8988T (cell line): ENCODE results near the gene CHAT.
"Not testable (repeated sequence)": the region's sequence is repeated elsewhere in the genome, so short reads cannot be mapped to it uniquely, and the experiment has no call there.

Experiments used
- DNase-seq: peaks from one replicate; pipeline ENCODE4 v3.0.0; 2011

Gene CHAT

GRCh38 chr10:49654036-49654693 lies 40.3 kb downstream of the CHAT start:
- no peak for DNase-seq

GRCh38 chr10:49655099-49655498 lies 41.3 kb downstream of the CHAT start:
- no peak for DNase-seq

DNA sequence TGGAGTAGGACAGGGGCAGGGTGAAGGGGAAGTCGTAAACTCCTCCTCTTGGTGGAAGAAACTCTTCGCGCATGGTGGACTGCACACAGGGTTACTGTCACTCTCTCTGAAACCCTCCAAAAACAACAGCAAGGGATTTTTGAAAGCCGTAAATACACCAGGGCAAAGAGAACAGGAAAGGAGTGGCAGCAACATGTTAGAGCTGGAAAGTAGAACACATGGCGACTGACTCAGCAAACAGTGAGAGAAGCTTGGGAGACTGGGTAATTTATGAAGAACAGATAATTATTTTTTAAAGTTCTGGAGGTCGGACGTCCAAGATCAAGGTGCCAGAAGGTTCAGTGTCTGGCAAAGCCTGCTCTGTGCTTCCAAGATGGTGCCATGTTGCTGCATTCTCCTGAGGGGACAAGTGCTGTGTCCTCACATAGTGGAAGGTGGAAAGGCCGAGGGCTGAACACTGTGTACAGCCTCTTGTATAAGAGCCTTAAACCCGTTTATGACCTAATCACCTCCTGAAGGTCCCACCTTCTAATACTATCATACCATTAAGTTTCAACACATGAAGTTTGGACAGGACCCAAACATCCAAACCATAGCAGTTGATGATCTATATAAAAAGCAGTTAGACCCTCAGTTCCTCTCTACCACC lies 43.1 kb downstream of the CHAT start:
- DNase-seq: no peak

DNA sequence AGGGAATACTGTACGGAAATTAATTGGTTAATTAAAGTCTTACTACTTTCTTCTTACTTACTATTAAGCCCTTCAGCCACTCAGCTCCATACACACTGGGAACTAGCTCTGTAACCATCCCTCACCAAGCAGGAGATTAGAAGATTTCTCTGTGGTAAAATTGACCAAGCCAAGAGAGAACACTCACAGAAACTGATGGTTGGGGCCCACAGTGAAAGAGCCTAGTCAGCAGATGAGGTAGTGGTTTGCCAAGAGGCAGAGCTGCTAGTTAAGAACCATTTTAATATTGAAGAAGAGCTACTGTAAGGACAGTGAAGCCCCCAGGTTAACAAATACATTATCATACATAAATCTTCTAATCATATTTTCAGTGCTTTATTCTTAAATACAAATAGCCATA lies 43.8 kb downstream of the CHAT start:
- no peak for DNase-seq

GRCh38 chr10:49661140-49661856 lies 47.5 kb downstream of the CHAT start:
- no peak for DNase-seq

DNA sequence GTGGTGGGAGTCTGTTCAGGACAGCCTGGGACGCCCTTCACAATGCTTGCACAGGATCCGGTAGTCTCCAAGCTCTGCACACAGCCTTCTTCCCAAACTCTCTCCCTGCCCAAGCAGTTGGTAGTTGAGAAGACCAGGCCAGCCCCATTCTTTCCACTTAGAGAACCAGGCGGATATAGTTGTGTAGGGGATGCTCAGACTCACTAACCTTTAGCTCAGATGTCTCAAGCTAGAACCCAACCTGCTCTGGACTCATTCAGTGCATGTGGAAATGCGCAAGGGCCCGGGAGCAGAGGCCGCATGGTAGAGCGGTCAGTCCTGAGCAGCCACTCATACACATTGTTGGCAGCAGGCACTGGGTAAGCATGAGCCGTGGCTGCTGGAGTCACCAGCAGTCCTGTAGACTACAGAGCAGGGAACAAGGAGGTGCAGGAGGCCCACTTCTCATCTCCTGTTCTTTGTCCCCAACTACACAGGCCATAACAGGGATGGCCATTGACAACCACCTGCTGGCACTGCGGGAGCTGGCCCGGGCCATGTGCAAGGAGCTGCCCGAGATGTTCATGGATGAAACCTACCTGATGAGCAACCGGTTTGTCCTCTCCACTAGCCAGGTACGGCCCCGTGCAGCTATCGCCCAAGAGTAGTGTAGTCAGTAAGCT lies 48.5 kb downstream of the CHAT start:
- no peak for DNase-seq

GRCh38 chr10:49663596-49663995 lies 49.8 kb downstream of the CHAT start:
- no peak for DNase-seq

- DNase-seq: no peak
Observed at GRCh38 chr10:49664006-49664841, 50.4 kb downstream of the CHAT start.

- DNase-seq: no peak
Observed at GRCh38 chr10:49664842-49665355, 51.1 kb downstream of the CHAT start.

DNA sequence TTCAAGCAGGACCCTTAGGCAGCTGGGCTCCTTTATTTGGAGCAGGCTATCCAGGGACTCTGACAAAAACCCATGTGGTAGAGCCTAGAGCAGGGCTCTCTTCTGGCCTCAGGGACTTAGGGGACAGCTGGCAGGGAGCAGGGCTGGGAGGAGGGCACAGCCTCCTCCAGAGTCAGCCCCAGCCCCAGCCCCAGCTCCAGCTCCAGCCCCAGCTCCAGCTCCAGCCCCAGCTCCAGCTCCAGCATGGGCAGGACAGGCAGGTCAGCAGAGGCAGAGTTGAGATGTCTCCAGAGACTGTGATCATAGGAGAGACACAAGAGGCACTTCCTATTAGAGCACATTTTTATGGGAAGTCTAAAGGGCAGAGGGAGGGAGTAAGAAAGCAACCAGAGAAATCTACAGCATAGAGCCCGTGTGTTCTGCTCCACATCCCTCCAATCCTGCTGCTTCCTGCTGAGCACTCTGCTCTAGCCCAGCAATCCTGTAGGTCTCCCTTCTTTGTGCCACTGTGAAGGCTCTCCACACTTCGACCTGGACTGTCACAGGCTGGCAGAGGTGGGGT lies 52.3 kb downstream of the CHAT start:
- no peak for DNase-seq

- no peak for DNase-seq
Observed at GRCh38 chr10:49666685-49667084, 52.8 kb downstream of the CHAT start.

DNA sequence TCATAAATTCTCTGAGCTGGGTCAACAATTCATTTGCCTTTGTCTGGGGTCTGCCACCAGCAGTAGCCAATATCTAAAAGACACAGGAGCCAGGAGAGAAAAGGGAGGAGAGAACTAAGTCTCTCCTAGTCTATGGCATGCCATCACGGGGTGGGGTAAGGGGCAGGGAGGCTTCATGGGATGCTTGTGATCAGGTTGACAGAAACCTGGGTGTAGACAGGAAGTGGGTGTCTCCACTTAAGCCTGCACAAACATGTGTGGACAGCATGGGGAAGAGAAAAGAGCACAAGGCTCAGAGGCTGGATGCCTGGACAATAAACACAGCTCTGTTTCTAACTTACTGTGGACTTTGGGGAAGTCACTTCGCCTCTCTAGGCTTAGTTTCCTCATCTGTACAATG lies 54.2 kb downstream of the CHAT start:
- no peak for DNase-seq

DNA sequence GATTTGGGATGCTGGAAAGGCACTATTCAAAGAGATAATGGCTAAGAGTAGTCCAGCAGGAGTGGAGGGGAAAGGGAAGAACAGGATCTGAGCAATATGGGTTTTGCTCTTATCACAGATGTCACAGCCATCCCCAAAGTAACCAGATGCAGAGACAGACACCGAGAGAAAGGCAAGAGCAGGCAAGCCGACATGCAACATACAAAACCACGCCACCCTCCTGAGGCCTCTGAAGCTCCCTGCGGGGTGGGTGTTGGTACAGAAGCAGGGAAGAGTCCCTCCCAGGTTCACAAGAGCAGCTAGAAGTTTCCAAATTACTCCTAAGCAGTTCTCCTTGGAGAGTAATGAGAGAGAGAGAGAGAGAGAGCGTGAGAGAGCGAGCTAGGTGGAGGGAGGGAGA lies 54.8 kb downstream of the CHAT start:
- DNase-seq: no peak

DNA sequence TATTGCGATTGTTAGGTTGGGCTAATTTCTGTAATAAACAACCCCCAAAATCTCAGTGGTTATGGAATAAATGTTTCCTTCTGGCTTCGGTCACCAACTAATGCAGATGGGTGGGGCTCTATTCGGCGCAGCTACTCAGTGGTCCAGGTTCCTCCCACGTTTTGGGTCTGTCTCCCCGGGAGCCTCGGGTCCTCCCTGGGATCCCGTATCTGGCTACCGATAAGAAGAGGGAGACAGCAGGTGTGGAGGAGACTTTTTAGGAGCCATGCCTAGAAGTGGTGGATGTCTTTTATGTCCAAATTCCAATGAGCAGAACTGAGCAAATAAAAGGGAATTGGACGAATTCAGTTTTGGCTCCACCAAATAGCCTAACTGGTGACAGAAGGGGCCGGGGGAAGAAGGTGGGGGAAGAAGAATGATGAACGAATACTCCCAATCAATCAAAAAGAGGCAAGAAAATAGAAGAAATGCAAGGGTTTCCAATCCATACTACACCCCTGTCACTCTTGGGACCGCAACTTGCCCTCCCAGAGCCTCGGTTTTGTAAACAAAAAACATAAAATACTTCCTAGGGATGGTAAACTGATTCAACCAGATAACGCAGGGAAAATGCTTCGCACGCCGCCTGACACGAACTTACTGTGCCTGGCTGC lies 65.1 kb downstream of the CHAT start:
- no peak for DNase-seq

DNA sequence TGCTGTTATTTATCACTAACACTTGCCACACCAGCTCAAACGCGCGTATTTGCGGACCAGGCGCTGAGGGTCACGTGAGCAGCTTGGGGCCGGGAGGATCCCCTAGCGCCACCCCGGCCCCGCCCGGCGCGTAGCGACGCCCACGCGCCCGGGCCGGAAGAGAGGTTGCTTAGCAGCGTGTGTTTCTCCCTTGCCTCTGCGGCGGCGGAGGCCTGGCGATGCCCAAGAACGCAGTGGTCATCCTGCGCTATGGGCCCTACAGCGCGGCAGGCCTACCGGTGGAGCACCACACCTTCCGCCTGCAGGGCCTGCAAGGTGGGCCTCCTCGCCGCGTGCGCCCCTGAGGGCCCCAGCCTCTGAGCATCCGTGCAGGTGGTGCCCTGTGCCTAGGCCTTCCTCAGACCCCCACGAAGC lies 65.7 kb downstream of the CHAT start, which contains the start of gene C10orf53:
Gene C10orf53 (plus strand): TSS at position 172 of the 414 bp plus-strand sequence. CDS start 47 bp downstream, at position 219.
- DNase-seq: no peak

DNA sequence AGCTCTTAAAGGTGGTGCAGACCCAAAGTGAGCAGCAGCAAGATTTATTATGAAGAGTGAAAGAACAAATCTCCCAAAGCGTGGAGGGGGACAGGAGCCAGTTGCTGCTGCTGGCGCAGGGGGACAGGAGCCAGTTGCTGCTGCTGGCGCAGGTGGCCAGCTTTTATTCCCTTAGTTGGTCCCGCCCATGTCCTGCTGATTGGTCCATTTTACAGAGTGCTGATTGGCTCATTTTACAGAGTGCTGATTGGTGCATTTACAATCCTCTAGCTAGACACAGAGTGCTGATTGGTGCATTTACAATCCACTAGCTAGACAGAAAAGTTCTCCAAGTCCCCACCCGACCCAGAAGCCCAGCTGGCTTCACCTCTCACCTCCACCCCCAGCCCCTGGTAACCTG lies 68.6 kb downstream of the CHAT start:
- DNase-seq: not testable (repeated sequence)

GRCh38 chr10:49682879-49683278 lies 69.0 kb downstream of the CHAT start:
- DNase-seq: no peak

DNA sequence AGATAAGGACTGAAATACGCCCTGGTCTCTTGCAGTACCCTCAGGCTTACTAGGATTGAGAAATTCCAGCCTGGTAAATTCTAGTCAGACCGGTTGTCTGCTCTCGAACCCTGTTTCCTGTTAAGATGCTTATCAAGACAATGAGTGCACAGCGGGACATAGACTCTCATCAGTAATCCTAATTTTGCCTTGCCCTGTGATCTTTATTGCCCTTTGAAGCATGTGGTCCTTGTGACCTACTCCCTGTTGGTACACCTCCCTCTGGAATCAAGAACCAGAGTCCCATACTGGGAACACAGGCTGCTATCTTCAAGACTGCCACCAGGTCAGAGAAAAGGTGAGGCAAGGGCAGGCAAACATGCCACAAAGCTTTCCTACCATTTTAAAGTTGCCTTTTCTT lies 72.8 kb downstream of the CHAT start:
- DNase-seq: no peak

DNA sequence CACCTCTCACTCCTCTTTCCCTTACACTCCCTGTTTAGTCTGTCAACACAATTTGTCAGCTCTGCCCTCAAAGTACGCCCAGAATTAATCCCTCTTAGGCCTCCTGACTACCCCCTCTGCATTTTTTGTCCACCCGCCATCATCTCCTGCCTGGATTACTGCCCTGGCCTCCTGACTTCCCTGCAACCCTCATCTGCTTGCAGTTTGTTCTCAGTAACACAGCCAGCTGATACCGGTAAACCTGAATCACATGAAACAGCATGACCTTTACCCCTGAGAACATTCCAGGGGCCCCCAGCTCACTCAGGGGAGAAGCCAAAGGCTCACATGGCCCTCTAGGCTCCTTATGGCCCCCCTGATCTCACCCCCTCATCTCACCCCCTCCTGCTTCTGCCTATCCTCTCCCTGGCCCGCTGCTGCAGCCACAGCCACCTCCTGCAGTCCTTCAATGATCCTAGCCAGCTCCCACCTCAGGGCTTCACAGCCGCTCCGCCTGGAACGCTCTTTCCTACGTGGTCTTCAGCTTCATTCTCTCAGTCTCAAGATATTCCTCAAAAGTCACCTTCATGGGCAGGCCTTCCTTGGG lies 74.5 kb downstream of the CHAT start:
- DNase-seq: no peak

- no peak for DNase-seq
Observed at GRCh38 chr10:49688920-49689319, 75.1 kb downstream of the CHAT start.

GRCh38 chr10:49689882-49690510 lies 76.2 kb downstream of the CHAT start:
- no peak for DNase-seq
